ENCODE data around the gene EPB41L4B. TPM values are rescaled to one million over a fixed set of nuclear protein-coding genes. Genes with fewer than 3 reads are reported as not detected.
"Not testable (repeated sequence)": the region's sequence is repeated elsewhere in the genome, so short reads cannot be mapped to it uniquely, and the experiment has no call there.

EPB41L4B gene
- total RNA-seq, 1 experiment from 2014 or later, result 2.1 TPM

DNA sequence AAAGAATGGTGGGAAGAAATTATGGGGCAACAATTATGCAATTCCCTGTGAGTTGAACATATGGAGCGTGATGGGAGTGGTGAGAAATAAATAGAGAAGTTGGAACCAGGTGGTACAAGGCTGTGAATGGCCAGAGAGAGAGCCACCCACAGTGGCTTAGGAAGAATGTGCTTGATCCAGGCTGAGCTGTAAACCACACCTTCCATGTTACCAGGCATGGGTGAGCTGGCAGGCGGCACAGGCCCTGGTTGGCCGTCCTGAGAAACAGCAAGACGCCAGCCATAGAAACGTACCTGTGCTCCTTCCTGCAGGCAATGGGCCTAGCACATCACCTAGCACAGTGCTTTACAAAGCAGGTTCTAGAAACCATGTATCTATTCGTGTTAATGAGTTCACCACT is 74.3 kb downstream of the EPB41L4B start:
- DNase-seq (ENCODE audit: low read depth), result no peak

DNA sequence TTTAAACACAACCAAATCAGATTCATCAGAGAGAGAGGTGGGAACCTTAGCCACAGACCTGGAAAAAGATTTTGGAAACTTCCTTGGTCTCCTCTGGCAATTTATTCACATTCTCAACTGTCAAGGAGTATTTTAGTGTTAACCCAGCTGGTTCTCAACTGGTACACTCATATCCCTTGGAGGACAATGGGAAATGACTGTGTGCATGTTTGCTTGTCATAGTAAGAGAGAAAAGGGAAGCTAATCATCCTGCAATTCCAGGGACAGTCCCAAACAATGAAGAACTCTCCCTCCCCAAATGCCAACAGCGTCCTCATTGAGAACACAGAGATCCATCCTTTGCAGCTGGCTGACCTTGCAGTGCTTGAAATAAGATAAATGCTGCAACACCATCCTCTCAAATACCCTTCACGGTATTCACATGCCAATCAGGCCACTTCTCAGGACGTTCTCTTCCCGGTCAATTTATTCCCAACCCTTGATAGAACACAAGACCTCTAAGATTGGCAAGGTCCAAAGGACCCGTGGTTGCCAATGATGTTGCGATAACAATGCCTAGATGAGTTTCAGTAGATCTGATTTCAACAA is 75.5 kb downstream of the EPB41L4B start:
- no peak for DNase-seq (ENCODE audit: low read depth)

GRCh38 chr9:109244179-109245132 is 76.4 kb downstream of the EPB41L4B start:
- peak; percentile 53 for DNase-seq (ENCODE audit: low read depth)

DNA sequence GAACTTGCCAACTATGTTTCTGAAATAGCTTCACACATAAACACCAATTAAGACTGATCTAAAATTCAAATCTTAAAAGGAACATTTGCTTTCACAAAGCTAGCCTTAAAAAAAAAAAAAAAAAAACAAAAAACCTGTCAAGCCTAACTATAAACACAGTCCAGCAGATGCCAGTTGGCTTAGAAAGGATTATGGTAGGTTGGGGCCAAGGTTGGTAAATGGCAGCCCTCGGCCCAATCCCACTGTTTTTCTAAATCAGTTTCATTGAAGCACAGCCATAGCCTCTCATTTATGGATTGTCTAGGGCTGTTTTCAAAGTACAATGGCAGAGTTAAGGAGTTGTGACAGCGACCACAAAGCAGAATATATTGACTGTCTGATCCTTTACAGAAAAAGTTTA is 78.1 kb downstream of the EPB41L4B start:
- DNase-seq (ENCODE audit: low read depth), result no peak

GRCh38 chr9:109242014-109242413 is 78.8 kb downstream of the EPB41L4B start:
- DNase-seq (ENCODE audit: low read depth), result no peak

DNA sequence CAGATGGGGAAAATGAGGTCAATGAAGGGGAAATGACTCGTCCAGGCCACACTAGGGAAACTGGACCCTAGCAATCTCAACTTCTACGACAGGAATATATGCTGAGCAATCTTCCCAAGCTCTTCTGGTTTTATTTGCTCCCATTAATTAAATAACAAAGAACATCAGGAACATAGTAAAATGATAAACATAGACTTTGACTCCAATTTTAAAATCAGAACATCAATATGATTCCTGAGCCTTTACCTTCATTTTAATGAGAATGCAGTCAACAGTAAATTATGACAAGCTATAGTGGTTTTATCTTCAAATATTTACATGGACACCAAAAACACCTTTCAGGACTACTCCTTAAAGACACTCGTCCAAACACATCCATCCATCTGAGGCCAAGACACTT is 79.7 kb downstream of the EPB41L4B start:
- no peak for DNase-seq (ENCODE audit: low read depth)

DNA sequence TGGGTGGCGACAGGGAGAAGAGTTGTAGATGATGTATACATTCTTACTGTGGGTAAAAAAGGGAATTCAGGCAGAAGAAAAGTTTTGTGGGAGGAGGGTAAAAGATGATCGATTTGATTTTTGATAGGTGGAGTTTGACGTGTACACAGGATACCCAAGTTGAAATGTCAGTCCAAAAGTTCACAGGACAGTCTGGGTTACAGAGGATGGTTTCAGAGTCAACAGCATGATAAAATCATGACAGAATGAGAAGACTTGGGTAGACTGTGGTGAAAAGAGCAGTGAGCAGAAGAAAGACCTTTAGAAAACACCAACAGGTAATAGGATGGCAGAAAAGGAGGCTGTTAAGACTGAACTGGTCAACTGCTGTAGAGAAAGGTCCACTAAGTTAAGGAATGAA is 81.6 kb downstream of the EPB41L4B start:
- no peak for DNase-seq (ENCODE audit: low read depth)

GRCh38 chr9:109238655-109239054 is 82.2 kb downstream of the EPB41L4B start:
- DNase-seq (ENCODE audit: low read depth), result peak; percentile 49

- no peak for DNase-seq (ENCODE audit: low read depth)
Measured at GRCh38 chr9:109238125-109238524, 82.7 kb downstream of the EPB41L4B start.

DNA sequence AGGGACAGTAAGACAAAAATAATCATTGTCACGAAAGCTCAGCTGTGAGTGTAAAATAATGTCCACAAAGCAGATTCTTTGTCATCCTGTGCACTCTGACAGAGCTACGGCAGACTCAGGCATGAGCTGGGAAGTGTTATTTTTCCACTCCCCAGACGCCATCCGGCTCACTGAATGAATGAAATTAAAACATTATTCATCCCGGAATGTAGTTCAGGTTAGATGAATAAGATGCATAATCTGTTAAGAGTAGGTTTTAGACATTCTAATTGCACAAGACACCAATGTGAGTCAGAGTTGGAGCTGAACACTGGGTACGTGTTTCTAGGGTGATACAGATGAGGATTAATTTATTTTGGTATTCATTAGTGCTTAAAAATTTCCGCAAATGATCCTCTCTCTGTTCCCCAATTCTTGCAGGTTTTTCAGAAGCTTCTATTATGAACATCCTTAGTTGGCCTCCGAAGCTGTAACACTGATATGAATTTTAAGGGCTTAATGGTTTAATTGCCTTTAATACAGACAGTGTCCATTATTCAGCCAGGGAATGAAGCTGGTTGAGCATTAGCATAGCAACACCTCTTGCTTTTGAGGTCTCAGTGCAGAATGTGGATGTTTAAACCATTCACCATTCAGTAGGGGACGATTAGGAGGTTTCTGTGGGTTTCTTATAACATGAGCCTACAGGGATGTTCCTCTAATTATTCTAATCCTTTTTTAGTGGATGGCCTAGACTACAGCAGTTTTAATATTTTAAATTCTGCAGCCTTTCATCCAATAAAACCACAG is 88.2 kb downstream of the EPB41L4B start:
- DNase-seq (ENCODE audit: low read depth), result peak; percentile 76

GRCh38 chr9:109231593-109231992 is 89.3 kb downstream of the EPB41L4B start:
- no peak for DNase-seq (ENCODE audit: low read depth)

GRCh38 chr9:109230277-109230676 is 90.6 kb downstream of the EPB41L4B start:
- no peak for DNase-seq (ENCODE audit: low read depth)

DNA sequence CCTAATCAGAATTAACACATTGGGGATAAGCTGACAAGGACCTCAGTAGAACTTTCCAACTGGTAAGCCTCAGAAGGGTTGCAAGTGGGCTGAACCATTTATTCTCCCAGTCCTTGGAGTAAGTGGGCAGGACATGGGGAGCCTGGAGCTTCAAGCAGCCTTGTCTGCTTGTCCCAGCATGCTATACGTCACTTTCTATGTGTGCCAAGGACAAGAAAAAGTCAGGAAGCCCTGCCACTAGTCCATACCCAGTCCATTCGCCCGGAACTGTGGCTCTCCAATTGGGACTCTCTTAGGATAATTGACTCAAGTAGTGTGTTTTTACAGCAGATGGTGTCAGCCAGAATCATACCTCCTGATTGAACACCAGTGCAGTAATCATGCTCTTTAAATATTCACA is 91.2 kb downstream of the EPB41L4B start:
- DNase-seq (ENCODE audit: low read depth), result no peak

DNA sequence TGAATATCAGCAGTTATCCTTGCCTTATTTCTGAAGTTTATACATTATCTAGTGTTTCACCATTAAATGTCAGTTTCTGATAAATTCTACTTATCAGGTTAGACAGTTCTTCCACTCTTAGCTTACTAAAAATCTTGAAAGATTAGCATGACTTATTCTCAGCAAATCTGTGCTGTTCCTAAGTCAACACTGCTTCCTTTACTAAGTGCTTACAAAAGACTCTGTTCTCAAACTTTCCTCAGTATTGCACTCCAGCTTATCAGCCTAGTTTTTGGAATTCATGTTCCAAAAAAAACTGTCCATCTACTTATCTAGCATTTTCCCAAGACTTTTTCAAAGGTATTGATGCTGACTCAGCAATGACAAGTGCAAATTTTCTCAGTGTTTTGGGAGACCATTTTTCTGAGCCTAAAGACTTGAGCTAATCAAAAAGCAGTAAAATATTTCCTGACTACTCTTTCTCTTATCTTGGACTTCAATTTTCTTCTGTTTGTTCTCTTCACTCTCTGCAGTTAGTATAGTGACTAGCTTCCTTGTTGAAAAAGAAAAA is 92.7 kb downstream of the EPB41L4B start:
- no peak for DNase-seq (ENCODE audit: low read depth)

DNA sequence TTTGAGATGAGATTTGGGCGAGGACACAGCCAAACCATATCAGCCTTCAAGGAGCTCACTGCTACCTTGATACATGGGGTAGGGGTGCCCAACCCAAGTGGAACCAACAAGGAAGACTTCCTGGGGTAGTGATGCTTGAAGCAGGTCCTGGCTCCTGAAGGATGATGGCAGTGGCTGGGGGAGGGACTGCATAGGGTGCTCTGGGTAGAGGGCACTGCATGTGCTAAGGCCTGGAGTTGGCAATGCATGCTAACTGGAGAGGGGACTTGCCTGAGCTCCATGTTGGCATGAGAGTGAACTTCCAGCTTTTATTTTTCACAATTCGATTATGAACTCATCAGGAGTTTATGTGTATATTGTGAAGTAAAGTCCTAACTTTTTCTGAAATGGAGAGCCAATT is 95.2 kb downstream of the EPB41L4B start:
- no peak for DNase-seq (ENCODE audit: low read depth)

DNA sequence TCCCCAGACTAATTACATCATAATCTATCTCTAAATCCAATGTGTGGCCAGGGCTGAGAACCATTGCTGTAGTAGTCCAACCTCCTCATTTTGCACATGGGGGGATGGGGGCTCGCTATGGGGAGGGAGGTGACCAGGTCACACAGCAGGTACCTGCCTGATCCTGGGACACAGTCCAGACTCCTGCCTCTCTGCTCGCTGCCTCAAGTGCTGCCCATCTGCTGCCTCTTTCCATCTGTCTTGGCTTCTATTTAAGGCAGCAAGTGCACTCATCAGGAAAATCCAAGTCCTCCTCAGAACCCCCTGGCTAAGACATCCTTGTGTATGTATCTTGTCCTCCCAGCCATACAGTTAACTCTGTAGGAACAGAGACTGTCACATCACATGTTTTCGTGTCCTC is 96.1 kb downstream of the EPB41L4B start:
- no peak for DNase-seq (ENCODE audit: low read depth)

DNA sequence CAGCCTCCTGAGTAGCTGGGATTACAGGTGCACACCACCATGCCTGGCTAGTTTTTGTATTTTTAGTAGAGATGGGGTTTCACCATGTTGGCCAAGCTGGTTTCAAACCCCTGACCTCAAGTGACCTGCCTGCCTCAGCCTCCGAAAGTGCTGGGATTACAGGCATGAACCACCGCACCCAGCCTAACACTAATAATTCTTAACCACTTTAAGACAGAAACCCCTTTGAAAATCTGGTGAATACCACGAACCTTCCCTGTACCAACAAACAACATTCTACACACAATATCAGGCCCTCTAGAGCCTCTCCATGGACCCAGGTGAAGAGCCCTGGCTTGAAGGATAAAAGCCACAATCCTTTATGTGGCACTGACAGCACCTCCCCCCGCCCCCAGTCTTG is 102.6 kb downstream of the EPB41L4B start:
- DNase-seq (ENCODE audit: low read depth), result not testable (repeated sequence)

DNA sequence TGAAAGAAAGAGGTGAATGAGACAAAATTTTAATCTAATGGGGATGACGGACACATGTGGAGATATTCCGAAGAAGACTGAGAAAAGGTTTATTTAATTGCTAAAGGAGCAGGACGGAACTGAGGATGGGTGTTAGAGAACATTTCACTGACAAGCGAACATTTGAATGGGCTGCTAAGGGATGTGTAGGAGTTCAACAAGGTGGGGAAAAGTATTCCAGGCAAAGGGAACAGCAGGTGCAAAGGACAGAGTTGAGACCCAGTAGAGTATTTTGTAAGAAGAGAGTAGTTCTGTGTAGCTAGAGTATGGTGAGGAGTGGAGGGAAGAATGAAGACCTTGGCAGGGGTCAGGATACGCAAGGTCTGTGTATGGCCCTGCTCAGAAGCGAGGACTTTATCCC is 106.4 kb downstream of the EPB41L4B start:
- DNase-seq (ENCODE audit: low read depth), result no peak

DNA sequence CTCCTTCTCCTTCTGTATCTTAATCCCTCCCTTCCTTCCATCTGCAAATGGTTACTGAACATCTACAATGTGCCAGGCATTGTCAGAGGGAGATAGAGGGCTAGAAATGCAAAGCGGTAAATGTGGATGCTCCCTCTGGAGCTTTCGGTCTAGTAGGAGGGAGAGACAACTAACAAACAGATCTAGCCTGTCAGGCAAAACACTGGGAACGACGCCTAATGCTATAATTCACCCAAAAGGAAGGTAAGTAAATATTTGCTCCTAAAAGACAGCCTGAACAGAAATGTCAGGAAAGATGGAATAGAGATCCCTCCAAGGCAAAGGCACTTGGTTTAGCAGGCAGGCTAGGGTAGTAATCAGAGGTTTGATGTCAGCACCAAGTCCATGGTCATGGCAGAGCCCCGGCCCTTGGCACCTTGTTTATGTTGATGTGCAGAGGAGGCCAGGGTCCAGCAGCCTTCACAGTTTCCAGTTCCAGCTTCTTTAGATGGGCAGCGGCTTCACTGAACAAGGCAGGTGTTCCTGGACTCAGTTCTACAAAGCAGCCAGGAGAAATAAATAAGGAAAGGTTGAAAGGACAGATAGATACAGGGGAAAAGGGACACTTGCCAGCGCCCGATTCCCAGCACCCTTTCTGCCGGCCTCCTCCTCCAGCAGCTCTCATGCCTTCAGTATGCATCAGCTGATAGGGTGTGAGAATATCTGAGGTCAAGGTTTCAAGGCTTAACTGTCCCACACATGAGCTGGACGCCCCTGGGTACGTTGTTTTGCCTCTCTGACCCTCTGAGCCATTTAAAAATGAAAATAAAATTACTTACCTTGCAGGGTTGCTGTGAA is 107.4 kb downstream of the EPB41L4B start:
- DNase-seq (ENCODE audit: low read depth), result no peak

DNA sequence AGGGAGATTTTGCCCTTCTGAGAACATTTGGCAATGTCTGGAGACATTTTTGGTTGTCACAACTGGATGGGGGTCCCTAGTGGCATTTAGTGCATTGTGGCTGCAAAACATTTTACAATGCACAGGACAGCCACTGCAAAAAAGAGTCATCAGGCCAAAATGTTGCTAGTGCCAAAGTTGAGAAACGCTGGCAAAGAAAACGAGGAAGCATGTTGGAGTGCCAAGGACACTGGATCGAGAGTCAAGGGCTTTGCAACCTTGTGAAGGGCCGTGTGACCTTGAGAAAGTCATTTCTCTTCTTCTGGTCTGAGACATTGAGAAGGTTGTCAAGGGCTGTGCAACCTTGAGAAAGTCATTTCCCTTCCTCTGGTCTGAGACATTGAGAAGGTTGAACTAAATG is 108.1 kb downstream of the EPB41L4B start:
- no peak for DNase-seq (ENCODE audit: low read depth)

DNA sequence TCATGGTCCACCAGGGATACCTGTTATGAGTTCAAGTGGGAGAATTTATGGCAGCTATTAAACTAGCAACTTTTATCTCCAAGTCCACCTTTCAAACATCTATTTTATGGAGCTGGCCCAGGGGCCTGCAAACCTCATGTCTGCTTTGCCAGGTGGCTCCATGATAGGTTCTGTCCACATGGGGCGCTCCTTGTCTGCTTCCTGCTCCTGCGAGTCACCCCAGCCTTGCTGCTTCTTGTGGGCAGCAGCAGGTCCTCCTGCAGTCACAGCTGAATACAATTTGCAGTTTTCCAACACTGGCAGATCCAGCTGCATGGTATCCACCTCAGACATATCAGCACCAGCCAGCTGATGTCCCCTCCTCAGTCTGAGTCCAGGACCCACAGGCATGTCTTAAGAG is 114.2 kb downstream of the EPB41L4B start:
- peak; percentile 5 for DNase-seq (ENCODE audit: low read depth)

Measured in LHCN-M2 (cell line).